GM23338 (cell line): ENCODE measurements around the gene LINGO1.

Experiments
- EZH2 ChIP-seq: fragments of 200-600 bp; sonication (generic); IDR thresholded peaks from one replicate; pipeline ENCODE4 v1.8.0; 2017; ENCODE audit warnings: antibody characterized with exemption, mild to moderate bottlenecking, low read depth; ENCODE audit not compliant: unreplicated experiment
- EZH2phosphoT487 ChIP-seq: fragments of 200-600 bp; sonication (generic); IDR thresholded peaks from one replicate; pipeline ENCODE4 v1.8.1; 2018; ENCODE audit warnings: antibody characterized with exemption; ENCODE audit not compliant: unreplicated experiment
- POLR2AphosphoS5 ChIP-seq: IDR thresholded peaks from 2 replicates; pipeline ENCODE4 v1.6.1; 2016; ENCODE audit warnings: antibody characterized with exemption, low read depth
- TF ChIP-seq, protein P1 (sequence below), 2 experiments: fragments of 200-600 bp in 1 of 2; sonication (generic) in 1 of 2; conservative IDR thresholded peaks; 2 replicates each; pipeline versions ENCODE4 v1.5.1 to v1.6.1; 2016 to 2017; ENCODE audit warnings: antibody characterized with exemption in 2 of 2, low read depth in 2 of 2, mild to moderate bottlenecking in 2 of 2, moderate library complexity in 1 of 2

GRCh38 chr15:77606142-77607034 is 26.3 kb downstream of the LINGO1 start:
- no peak for TF ChIP-seq EZH2
- TF ChIP-seq, protein P1, sequence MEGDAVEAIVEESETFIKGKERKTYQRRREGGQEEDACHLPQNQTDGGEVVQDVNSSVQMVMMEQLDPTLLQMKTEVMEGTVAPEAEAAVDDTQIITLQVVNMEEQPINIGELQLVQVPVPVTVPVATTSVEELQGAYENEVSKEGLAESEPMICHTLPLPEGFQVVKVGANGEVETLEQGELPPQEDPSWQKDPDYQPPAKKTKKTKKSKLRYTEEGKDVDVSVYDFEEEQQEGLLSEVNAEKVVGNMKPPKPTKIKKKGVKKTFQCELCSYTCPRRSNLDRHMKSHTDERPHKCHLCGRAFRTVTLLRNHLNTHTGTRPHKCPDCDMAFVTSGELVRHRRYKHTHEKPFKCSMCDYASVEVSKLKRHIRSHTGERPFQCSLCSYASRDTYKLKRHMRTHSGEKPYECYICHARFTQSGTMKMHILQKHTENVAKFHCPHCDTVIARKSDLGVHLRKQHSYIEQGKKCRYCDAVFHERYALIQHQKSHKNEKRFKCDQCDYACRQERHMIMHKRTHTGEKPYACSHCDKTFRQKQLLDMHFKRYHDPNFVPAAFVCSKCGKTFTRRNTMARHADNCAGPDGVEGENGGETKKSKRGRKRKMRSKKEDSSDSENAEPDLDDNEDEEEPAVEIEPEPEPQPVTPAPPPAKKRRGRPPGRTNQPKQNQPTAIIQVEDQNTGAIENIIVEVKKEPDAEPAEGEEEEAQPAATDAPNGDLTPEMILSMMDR (conservative IDR thresholded peaks at IDR 0.05; ENCODE audit: low read depth in 2 of 2): no peak
- TF ChIP-seq POLR2AphosphoS5: no peak
- TF ChIP-seq EZH2phosphoT487: no peak
